Left ventricle myocardium inferior (tissue), 1 donor: ENCODE measurements around the gene MUS81. TPM values are rescaled to one million over a fixed set of nuclear protein-coding genes. Genes with fewer than 3 reads are reported as not detected.
A peak's percentile ranks its signal among the peaks of the same experiment; 100 is the strongest.

Source experiments
- DNase-seq: peaks from one replicate; pipeline ENCODE4 v3.0.0-alpha.2; 2020
- H3K27ac ChIP-seq: fragments of 200-600 bp; replicated peaks from 2 replicates; pipeline ENCODE4 v1.8.0; 2021
- H3K27me3 ChIP-seq: fragments of 200-600 bp; 2 replicates; pipeline ENCODE4 v1.8.0; 2021; ENCODE audit warnings: low read depth
- H3K36me3 ChIP-seq: fragments of 200-600 bp; 2 replicates; pipeline ENCODE4 v1.8.0; 2021
- H3K4me1 ChIP-seq: fragments of 200-600 bp; 2 replicates; pipeline ENCODE4 v1.8.0; 2021
- H3K4me3 ChIP-seq: fragments of 200-600 bp; 2 replicates; pipeline ENCODE4 v1.8.0; 2021; ENCODE audit warnings: mild to moderate bottlenecking, moderate library complexity
- H3K9me3 ChIP-seq: fragments of 200-600 bp; replicated peaks from 2 replicates; pipeline ENCODE4 v1.8.0; 2021
- intact Hi-C: fragments of 100-400 bp; cut with micrococcal nuclease; formaldehyde crosslinking; loops from one replicate; pipeline ENCODE4 v1.11.0; 2022
- total RNA-seq: library from RNA; stranded (reverse); fragmentation: NEBNext Ultra II Directional; extraction: Animal tissue kit (Norgen Biotek cat#: 25700); gene quantifications from one replicate; pipeline ENCODE4 v1.2.1, GENCODE V29; 2021
- TF ChIP-seq, protein P1 (sequence below): fragments of 200-600 bp; IDR thresholded peaks from 2 replicates; pipeline ENCODE4 v1.8.0; 2021; ENCODE audit warnings: antibody characterized with exemption, mild to moderate bottlenecking, borderline replicate concordance
- donor health status: DM: no; HTN: yes; CAD: no; lungs with severe emphysema.

Gene MUS81
- total RNA-seq, 1 donor from 2014 or later = 31.5 TPM

DNA sequence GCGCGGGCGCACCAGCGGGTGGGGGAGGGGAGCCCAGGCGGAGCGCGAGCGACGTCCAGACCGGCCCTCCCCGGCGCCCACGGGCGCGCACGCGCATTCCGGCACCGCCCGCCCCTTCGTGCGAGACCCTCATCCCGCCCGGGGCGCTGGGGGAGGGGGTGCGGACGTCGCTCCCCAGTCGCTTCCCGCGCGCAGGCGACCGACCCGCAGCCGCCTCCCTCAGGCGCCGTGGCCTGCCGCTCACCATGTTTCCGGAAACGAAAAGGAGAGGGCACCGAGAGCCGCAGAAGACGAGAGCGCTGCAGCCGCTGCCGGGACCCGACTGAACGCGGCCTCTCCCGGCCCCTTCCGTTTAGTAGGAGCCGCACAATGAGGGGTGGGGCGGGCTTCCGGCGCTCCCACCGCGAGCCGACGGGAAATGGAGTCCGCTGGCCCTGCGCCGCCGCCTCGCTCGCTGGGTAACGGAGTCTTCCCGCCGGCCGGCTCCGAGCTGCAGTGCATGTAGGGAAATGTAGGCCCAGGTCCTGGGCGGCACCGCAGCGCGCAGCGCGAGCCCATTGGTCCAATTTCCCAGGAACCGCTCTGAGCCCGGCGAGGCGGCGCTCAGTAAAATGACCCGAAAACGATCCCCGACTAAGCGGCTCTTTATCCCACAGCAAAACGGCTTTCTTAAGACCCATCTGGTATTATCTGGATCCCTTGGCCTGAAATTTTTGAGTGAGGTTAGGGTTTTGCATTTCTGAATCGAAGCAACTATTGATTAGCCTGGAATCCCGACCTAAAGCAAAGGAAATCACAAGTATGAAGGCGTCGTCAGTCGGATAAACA lies 2.2 kb upstream of the MUS81 start, which contains the start of gene CFL1:
Gene CFL1 (minus strand): TSS at position 328 of the 828 bp plus-strand sequence. CDS start 81 bp downstream, at position 247.
- no peaks in the 10 kb centered on the region for H3K9me3 ChIP-seq
- intact Hi-C loops = no loop called here
- H3K36me3 ChIP-seq = peaks cover 51% of the 10 kb centered on the region
- peak within 1 kb of the TSS; percentile 97 for H3K27ac ChIP-seq
- TF ChIP-seq, protein P1, sequence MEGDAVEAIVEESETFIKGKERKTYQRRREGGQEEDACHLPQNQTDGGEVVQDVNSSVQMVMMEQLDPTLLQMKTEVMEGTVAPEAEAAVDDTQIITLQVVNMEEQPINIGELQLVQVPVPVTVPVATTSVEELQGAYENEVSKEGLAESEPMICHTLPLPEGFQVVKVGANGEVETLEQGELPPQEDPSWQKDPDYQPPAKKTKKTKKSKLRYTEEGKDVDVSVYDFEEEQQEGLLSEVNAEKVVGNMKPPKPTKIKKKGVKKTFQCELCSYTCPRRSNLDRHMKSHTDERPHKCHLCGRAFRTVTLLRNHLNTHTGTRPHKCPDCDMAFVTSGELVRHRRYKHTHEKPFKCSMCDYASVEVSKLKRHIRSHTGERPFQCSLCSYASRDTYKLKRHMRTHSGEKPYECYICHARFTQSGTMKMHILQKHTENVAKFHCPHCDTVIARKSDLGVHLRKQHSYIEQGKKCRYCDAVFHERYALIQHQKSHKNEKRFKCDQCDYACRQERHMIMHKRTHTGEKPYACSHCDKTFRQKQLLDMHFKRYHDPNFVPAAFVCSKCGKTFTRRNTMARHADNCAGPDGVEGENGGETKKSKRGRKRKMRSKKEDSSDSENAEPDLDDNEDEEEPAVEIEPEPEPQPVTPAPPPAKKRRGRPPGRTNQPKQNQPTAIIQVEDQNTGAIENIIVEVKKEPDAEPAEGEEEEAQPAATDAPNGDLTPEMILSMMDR = no peak
- DNase-seq = peak; percentile 99
- peaks cover 85% of the 10 kb centered on the region for H3K4me1 ChIP-seq
- H3K4me3 ChIP-seq = peak within 1 kb of the TSS; percentile 80
- no peaks in the 10 kb centered on the region for H3K27me3 ChIP-seq

DNA sequence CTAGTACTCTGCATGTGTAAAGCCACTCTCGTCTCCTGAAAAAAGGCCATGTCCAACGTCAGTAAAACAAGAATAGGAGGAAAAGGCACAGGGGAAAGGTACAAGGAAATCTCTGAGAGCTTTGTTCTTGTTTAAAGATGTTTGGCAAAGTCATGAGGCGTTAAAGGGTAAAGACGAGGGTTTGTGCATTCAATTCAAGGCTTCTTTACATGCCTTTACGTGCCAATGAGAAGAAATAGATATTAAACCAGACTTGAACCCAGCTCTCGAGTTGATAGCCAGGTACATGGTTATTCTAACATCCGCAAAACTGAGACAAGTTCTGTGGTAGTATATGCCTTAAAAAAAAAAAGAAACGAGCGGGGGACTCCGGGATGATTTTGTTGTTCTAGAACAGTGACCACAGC lies 1.5 kb upstream of the MUS81 start:
- Histone ChIP-seq H3K27ac (peak overlapping the region; percentile 97), H3K4me1 (peaks cover 89% of the 10 kb centered on the region), H3K9me3 (no peaks in the 10 kb centered on the region), H3K4me3 (peak overlapping the region; percentile 80), H3K27me3 (no peaks in the 10 kb centered on the region), H3K36me3 (peaks cover 51% of the 10 kb centered on the region)
- intact Hi-C loops = no loop called here
- DNase-seq = no peak
- TF ChIP-seq, protein P1 = no peak

DNA sequence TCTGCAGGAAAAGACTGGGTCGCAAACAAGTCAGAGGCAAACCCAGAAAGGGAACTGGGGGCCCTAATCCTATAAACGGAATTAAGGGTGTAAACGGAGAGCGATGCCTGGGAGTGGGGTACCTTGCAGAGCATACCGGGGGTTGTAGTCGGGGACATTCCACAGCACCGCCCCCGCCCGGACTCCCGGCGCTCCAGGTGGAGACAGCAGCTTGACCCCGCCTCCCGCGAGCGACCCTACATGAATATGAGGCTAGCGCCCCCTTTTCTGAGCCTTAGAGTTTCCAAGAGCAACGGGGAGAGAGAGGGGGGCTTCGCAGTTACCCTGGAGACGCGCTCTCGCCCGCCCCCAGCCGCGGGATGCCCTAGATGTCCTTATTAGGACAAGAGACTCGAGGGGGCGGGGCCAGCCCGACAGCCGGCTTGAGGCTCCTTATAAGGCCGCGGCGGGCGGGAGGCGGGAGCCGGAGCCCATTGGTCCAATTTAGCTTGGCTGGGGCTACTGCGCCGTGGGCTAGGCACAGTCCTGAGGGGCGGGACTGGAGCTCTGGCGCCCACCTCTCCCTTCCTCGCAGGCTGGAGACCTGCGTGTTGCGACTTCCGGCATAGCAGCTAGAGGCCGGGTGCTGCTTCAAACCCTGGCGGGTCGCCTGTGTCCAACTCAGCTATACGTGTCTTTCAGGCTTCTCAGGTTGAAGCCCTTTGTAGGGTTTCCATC lies 980 bp upstream of the MUS81 start:
- peak overlapping the region; percentile 97 for H3K27ac ChIP-seq
- H3K9me3 ChIP-seq = no peaks in the 10 kb centered on the region
- H3K27me3 ChIP-seq = no peaks in the 10 kb centered on the region
- H3K4me1 ChIP-seq = peaks cover 89% of the 10 kb centered on the region
- TF ChIP-seq, protein P1 = peak; percentile 27
- peak overlapping the region; percentile 80 for H3K4me3 ChIP-seq
- peaks cover 51% of the 10 kb centered on the region for H3K36me3 ChIP-seq
- DNase-seq = peak; percentile 100
- intact Hi-C loops = no loop called here

DNA sequence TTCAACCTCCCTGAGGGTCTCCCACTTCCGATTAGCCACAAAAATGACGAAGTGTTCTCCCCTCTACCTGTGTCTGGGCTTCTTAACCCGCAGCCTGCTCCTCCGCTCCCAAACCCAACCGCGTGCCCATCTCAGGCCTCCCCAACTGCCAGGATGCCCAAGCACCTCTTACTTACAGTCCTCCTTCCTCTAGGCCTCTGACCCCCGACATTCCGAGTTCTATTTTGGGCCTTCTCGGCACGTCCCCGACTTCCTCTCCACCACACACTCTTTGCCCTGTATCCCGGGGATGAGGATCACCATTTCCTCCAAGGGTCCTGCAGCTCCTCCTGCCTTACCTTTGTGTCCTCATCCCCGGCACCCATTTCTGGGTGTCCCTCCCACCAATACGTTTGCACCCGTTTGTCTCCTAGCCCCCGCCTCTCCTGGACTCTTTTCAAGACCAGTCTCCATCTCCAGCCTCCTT lies 388 bp upstream of the MUS81 start:
- Histone ChIP-seq H3K4me3 (peak overlapping the region; percentile 80), H3K36me3 (peaks cover 51% of the 10 kb centered on the region), H3K4me1 (peaks cover 85% of the 10 kb centered on the region), H3K9me3 (no peaks in the 10 kb centered on the region), H3K27ac (peak overlapping the region; percentile 97), H3K27me3 (no peaks in the 10 kb centered on the region)
- TF ChIP-seq, protein P1 = no peak
- peak; percentile 24 for DNase-seq
- intact Hi-C loops = no loop called here

DNA sequence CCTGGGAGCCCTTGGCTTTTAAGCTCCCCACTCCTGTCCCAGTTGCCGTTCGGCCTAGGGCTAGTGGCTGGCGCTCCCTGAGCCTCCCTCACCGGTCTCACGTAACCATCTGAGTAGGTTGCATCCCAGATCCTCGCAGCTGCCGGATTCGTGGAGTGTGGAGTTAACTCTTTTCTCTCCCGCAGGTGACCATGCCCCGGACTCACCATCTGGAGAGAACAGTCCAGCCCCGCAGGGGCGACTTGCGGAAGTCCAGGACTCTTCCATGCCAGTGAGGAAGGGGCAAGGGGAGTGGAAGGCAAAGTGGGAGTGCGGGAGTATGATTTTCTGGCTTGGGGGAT lies 902 bp downstream of the MUS81 start:
- peak overlapping the region; percentile 80 for H3K4me3 ChIP-seq
- TF ChIP-seq, protein P1 = no peak
- intact Hi-C loops = no loop called here
- peaks cover 51% of the 10 kb centered on the region for H3K36me3 ChIP-seq
- H3K9me3 ChIP-seq = no peaks in the 10 kb centered on the region
- DNase-seq = no peak
- H3K27me3 ChIP-seq = no peaks in the 10 kb centered on the region
- peaks cover 72% of the 10 kb centered on the region for H3K4me1 ChIP-seq
- peak overlapping the region; percentile 97 for H3K27ac ChIP-seq
